Measurements from ENCODE around the gene RTRAF.

RTRAF gene

GRCh38 chr14:52042371-52043289 lies 53.3 kb downstream of the RTRAF start:
- TF ChIP-seq FOXM1 (IDR thresholded peaks at IDR 0.05; ENCODE audit: borderline replicate concordance, low read depth) = no peak
- TF ChIP-seq TAF1 (IDR thresholded peaks at IDR 0.05; ENCODE audit: low read depth) = no peak
- TF ChIP-seq CREB1 (IDR thresholded peaks at IDR 0.05; ENCODE audit: low read depth) = no peak
- no peak for TF ChIP-seq USF1 (IDR thresholded peaks at IDR 0.05)
- TF ChIP-seq REST (IDR thresholded peaks at IDR 0.05; ENCODE audit: low read depth) = no peak

- TF ChIP-seq RAD21 (IDR thresholded peaks at IDR 0.05; ENCODE audit: low read depth) = peak; percentile 65
- TF ChIP-seq CREB1 (IDR thresholded peaks at IDR 0.05; ENCODE audit: low read depth) = no peak
- TF ChIP-seq TCF12 (IDR thresholded peaks at IDR 0.05; ENCODE audit: low read depth) = no peak
- 0 out of 2 replicates have a peak, but pooled peaks have one; percentile 29 for TF ChIP-seq MAX (IDR thresholded peaks at IDR 0.05)
- no peak for TF ChIP-seq FOXM1 (IDR thresholded peaks at IDR 0.05; ENCODE audit: borderline replicate concordance, low read depth)
Observed at GRCh38 chr14:52043690-52044089, 54.3 kb downstream of the RTRAF start.

- TF ChIP-seq EP300 (IDR thresholded peaks at IDR 0.05; ENCODE audit: borderline replicate concordance) (no peak), CREB1 (IDR thresholded peaks at IDR 0.05; ENCODE audit: low read depth) (no peak), TEAD4 (IDR thresholded peaks at IDR 0.05) (no peak), REST (IDR thresholded peaks at IDR 0.05; ENCODE audit: low read depth) (no peak), NFIC (IDR thresholded peaks at IDR 0.05) (no peak), USF1 (IDR thresholded peaks at IDR 0.05) (no peak), FOXM1 (IDR thresholded peaks at IDR 0.05; ENCODE audit: borderline replicate concordance, low read depth) (no peak), CEBPB (IDR thresholded peaks at IDR 0.05) (no peak), TCF12 (IDR thresholded peaks at IDR 0.05; ENCODE audit: low read depth) (no peak), MAX (IDR thresholded peaks at IDR 0.05) (no peak), ZBTB7A (IDR thresholded peaks at IDR 0.05; ENCODE audit: low read depth) (no peak), YY1 (IDR thresholded peaks at IDR 0.05; ENCODE audit: low read depth) (no peak), RAD21 (IDR thresholded peaks at IDR 0.05; ENCODE audit: low read depth) (no peak)
Observed at GRCh38 chr14:52044791-52045522, 55.6 kb downstream of the RTRAF start.

- TF ChIP-seq REST (IDR thresholded peaks at IDR 0.05; ENCODE audit: low read depth) = no peak
- no peak for TF ChIP-seq ZBTB7A (IDR thresholded peaks at IDR 0.05; ENCODE audit: low read depth)
- no peak for TF ChIP-seq MAX (IDR thresholded peaks at IDR 0.05)
- no peak for TF ChIP-seq USF1 (IDR thresholded peaks at IDR 0.05)
- no peak for TF ChIP-seq TEAD4 (IDR thresholded peaks at IDR 0.05)
- TF ChIP-seq CREB1 (IDR thresholded peaks at IDR 0.05; ENCODE audit: low read depth) = no peak
- no peak for TF ChIP-seq EGR1 (IDR thresholded peaks at IDR 0.05)
- no peak for TF ChIP-seq NFIC (IDR thresholded peaks at IDR 0.05)
- TF ChIP-seq YY1 (IDR thresholded peaks at IDR 0.05; ENCODE audit: low read depth) = no peak
- TF ChIP-seq FOXM1 (IDR thresholded peaks at IDR 0.05; ENCODE audit: borderline replicate concordance, low read depth) = no peak
- TF ChIP-seq TAF1 (IDR thresholded peaks at IDR 0.05; ENCODE audit: low read depth) = no peak
- no peak for TF ChIP-seq CEBPB (IDR thresholded peaks at IDR 0.05)
- no peak for TF ChIP-seq RAD21 (IDR thresholded peaks at IDR 0.05; ENCODE audit: low read depth)
- TF ChIP-seq EP300 (IDR thresholded peaks at IDR 0.05; ENCODE audit: borderline replicate concordance) = no peak
- TF ChIP-seq TCF12 (IDR thresholded peaks at IDR 0.05; ENCODE audit: low read depth) = no peak
Observed at GRCh38 chr14:52046376-52046917, 57.1 kb downstream of the RTRAF start.
